Measurements from ENCODE around the gene EMX2.

The EMX2 gene

DNA sequence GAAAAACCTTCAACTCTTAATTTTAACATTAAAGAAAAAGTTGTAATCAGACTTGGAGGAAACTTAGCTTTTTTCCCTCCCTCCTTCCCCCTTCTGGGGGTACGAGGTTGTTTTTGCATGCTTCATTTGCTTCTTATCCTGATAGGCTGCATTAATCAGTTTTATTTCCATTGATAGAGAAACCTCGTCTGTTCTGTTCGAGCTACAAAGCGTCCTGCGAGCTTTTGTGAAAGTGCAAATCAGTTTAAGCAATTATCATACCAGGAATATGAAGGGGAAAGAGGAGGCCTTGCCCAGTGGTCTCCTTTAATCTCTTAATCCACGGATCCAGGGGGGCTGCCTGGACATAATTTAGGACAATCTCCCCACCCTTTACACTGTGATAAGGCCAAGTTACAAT is 7.5 kb downstream of the EMX2 start:
- Histone ChIP-seq H3K4me2 (ENCODE audit: low read length) (no peak overlapping the region), H3K4me1 (ENCODE audit: control insufficient read depth, low read length) (no peaks in the 10 kb centered on the region), H3K9me3 (ENCODE audit: control insufficient read depth, insufficient read depth, low read length) (no peaks in the 10 kb centered on the region), H3F3A (ENCODE audit: control insufficient read depth, insufficient read depth) (no peaks in the 10 kb centered on the region), H3K79me2 (ENCODE audit: control insufficient read depth, low read length) (no peaks in the 10 kb centered on the region), H3K9me2 (replicated peaks; ENCODE audit: control insufficient read depth, low read length) (no peaks in the 10 kb centered on the region), H3K4me3 (ENCODE audit: low read length) (no peak overlapping the region), H3K36me3 (ENCODE audit: control insufficient read depth, low read length) (no peaks in the 10 kb centered on the region), H4K20me1 (ENCODE audit: control insufficient read depth, insufficient read depth, low read depth, low read length) (no peaks in the 10 kb centered on the region), H3K27me3 (ENCODE audit: control insufficient read depth, low read length) (peaks cover 29% of the 10 kb centered on the region), H3K27ac (ENCODE audit: low read depth, low read length) (no peak overlapping the region)
- TF ChIP-seq EZH2phosphoT487 (IDR thresholded peaks at IDR 0.05; ENCODE audit: borderline replicate concordance, low read length): no peak
- TF ChIP-seq, protein P1, sequence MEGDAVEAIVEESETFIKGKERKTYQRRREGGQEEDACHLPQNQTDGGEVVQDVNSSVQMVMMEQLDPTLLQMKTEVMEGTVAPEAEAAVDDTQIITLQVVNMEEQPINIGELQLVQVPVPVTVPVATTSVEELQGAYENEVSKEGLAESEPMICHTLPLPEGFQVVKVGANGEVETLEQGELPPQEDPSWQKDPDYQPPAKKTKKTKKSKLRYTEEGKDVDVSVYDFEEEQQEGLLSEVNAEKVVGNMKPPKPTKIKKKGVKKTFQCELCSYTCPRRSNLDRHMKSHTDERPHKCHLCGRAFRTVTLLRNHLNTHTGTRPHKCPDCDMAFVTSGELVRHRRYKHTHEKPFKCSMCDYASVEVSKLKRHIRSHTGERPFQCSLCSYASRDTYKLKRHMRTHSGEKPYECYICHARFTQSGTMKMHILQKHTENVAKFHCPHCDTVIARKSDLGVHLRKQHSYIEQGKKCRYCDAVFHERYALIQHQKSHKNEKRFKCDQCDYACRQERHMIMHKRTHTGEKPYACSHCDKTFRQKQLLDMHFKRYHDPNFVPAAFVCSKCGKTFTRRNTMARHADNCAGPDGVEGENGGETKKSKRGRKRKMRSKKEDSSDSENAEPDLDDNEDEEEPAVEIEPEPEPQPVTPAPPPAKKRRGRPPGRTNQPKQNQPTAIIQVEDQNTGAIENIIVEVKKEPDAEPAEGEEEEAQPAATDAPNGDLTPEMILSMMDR (IDR thresholded peaks at IDR 0.05; ENCODE audit: low read depth, low read length, poor library complexity, severe bottlenecking): no peak

DNA sequence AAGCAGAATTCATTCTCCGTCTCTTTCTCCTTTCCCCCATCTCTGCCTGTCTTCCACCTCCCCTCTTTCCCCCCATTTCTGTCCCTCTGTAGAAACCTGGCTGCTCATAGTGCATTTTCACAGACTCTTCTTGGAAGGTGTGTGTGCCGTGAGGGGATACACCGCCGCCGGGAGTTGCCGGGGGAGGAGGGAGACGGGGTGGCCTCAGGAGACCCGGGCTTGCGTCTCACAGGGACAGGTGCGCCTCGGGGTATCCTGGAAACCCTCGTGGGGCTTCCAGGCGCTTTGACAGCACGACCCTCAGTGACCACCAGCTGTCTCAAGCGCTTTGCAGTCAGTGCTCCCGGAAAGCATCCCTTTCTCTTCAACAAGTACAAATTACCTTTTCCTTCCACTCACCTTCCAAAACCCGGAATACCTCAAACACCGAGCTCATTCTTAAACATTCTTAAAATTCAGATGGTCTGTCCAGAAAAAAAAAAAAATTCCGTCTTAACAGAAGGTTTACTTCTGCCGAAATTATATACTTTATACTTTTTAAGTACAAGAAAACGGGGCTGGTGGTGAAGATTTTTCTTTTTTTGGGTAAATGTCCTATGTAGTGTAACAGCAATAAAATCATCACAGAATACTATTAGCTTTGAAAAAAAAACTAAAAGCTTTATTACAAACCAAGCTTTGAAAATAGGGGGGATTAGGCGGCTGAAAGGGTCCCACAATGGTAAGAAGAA is 8.2 kb downstream of the EMX2 start:
- Histone ChIP-seq H3K9me3 (ENCODE audit: control insufficient read depth, insufficient read depth, low read length) (no peaks in the 10 kb centered on the region), H3K27ac (ENCODE audit: low read depth, low read length) (no peak overlapping the region), H4K20me1 (ENCODE audit: control insufficient read depth, insufficient read depth, low read depth, low read length) (no peaks in the 10 kb centered on the region), H3K9me2 (replicated peaks; ENCODE audit: control insufficient read depth, low read length) (no peaks in the 10 kb centered on the region), H3F3A (ENCODE audit: control insufficient read depth, insufficient read depth) (no peaks in the 10 kb centered on the region), H3K4me3 (ENCODE audit: low read length) (no peak overlapping the region), H3K27me3 (ENCODE audit: control insufficient read depth, low read length) (peaks cover 29% of the 10 kb centered on the region), H3K4me1 (ENCODE audit: control insufficient read depth, low read length) (no peaks in the 10 kb centered on the region), H3K36me3 (ENCODE audit: control insufficient read depth, low read length) (no peaks in the 10 kb centered on the region), H3K79me2 (ENCODE audit: control insufficient read depth, low read length) (no peaks in the 10 kb centered on the region), H3K4me2 (ENCODE audit: low read length) (no peak overlapping the region)
- TF ChIP-seq EZH2phosphoT487 (IDR thresholded peaks at IDR 0.05; ENCODE audit: borderline replicate concordance, low read length): no peak
- TF ChIP-seq, protein P1 (IDR thresholded peaks at IDR 0.05; ENCODE audit: low read depth, low read length, poor library complexity, severe bottlenecking): no peak

DNA sequence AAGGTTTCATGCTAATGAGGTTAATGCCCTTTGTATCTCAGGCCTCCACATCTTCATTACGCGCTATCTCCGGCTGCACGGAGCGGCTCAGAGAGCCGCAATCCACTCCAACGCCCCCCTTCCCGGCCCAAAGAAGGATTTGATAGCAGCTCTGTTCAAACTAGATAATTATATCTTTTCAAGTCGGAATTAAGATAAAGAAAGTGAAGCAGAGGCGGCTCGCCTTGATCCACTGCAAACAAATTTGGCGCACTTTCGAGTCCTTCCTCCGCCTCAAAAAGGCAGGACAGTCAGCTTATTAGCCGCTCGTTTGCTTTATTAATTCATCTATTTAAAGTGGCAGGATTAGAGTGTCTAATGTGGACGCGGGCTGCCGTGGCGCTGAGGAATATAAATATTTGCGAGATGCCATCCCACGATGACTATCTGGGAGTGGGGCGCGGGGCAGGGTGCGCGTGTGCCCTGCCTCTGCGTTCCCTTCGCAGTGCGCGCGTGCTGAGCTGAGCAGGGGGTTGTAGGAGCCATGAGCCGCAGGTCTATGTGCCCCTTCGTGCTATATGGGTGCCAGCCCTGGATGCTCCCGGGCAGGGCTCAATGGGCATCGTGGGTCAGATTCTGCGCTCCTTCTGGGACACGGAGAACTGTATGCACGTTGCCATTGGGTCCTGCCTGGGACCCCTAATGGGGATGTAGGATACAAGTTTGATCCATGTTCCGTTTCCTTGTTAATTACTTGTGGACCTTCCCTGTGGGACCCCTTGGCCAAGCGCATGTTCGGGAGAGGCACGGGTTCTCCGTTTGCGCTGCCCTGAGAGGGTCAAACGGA is 9.0 kb downstream of the EMX2 start:
- no peak overlapping the region for H3K4me2 ChIP-seq (ENCODE audit: low read length)
- H3K9me2 ChIP-seq (replicated peaks; ENCODE audit: control insufficient read depth, low read length): no peaks in the 10 kb centered on the region
- H3K9me3 ChIP-seq (ENCODE audit: control insufficient read depth, insufficient read depth, low read length): no peaks in the 10 kb centered on the region
- H4K20me1 ChIP-seq (ENCODE audit: control insufficient read depth, insufficient read depth, low read depth, low read length): no peaks in the 10 kb centered on the region
- peaks cover 29% of the 10 kb centered on the region for H3K27me3 ChIP-seq (ENCODE audit: control insufficient read depth, low read length)
- TF ChIP-seq, protein P1 (IDR thresholded peaks at IDR 0.05; ENCODE audit: low read depth, low read length, poor library complexity, severe bottlenecking): no peak
- no peak for TF ChIP-seq EZH2phosphoT487 (IDR thresholded peaks at IDR 0.05; ENCODE audit: borderline replicate concordance, low read length)
- H3K36me3 ChIP-seq (ENCODE audit: control insufficient read depth, low read length): no peaks in the 10 kb centered on the region
- no peak overlapping the region for H3K4me3 ChIP-seq (ENCODE audit: low read length)
- no peaks in the 10 kb centered on the region for H3F3A ChIP-seq (ENCODE audit: control insufficient read depth, insufficient read depth)
- H3K79me2 ChIP-seq (ENCODE audit: control insufficient read depth, low read length): no peaks in the 10 kb centered on the region
- H3K27ac ChIP-seq (ENCODE audit: low read depth, low read length): no peak overlapping the region
- H3K4me1 ChIP-seq (ENCODE audit: control insufficient read depth, low read length): no peaks in the 10 kb centered on the region
